ENCODE data around the gene MRPS18A. TPM values are rescaled to one million over a fixed set of nuclear protein-coding genes. Genes with fewer than 3 reads are reported as not detected.

The MRPS18A gene
- total and polyA plus RNA-seq, 2 of the 13 experiments (the other 11 are each of a cell fraction or from before 2014, with no cell fraction given): 87.8 to 89.1 TPM

- DNase-seq (ENCODE audit: low spot score): no peak
- H3K36me3 ChIP-seq (replicated peaks in 1 of 2; ENCODE audit: control insufficient read depth in 1 of 2, insufficient read depth in 2 of 2, low read length in 2 of 2): no peaks in the 10 kb centered on the region
- BruUV-seq (replicated peaks): no TSS peak
- in situ Hi-C loops (cut with HindIII; ENCODE audit: extremely low pct_ligation_motif_present, low pct_unique_long_range_greater_than_20kb) (no loop called here), intact Hi-C loops (cut with micrococcal nuclease; ENCODE audit: unreplicated experiment) (no loop called here)
- no peak for FAIRE-seq
- no peak overlapping the region for H3K4me2 ChIP-seq (ENCODE audit: low read depth, low read length)
- no peak for ATAC-seq
- H4K20me1 ChIP-seq (ENCODE audit: insufficient read depth, low read length): no peaks in the 10 kb centered on the region
- TF ChIP-seq NR0B2 (CRISPR knock-in tag; IDR thresholded peaks at IDR 0.05) (no peak), ZNF550 (CRISPR knock-in tag; IDR thresholded peaks at IDR 0.05; ENCODE audit: borderline replicate concordance) (no peak), CREB3 (CRISPR knock-in tag; IDR thresholded peaks at IDR 0.05) (no peak), TBX3 (IDR thresholded peaks at IDR 0.05; ENCODE audit: borderline replicate concordance) (no peak), ZNF670 (CRISPR knock-in tag; IDR thresholded peaks at IDR 0.05; ENCODE audit: borderline replicate concordance) (no peak), EEA1 (CRISPR knock-in tag; IDR thresholded peaks at IDR 0.05; ENCODE audit: borderline replicate concordance) (no peak), ELK4 (CRISPR knock-in tag; IDR thresholded peaks at IDR 0.05; ENCODE audit: borderline replicate concordance) (no peak), ZBTB38 (CRISPR knock-in tag; IDR thresholded peaks at IDR 0.05) (no peak), SP4 (CRISPR knock-in tag; IDR thresholded peaks at IDR 0.05) (no peak), HNRNPUL1 (IDR thresholded peaks at IDR 0.05; ENCODE audit: low read depth, low read length) (no peak), MAFG (CRISPR knock-in tag; IDR thresholded peaks at IDR 0.05) (no peak)
- TF ChIP-seq, protein P1, sequence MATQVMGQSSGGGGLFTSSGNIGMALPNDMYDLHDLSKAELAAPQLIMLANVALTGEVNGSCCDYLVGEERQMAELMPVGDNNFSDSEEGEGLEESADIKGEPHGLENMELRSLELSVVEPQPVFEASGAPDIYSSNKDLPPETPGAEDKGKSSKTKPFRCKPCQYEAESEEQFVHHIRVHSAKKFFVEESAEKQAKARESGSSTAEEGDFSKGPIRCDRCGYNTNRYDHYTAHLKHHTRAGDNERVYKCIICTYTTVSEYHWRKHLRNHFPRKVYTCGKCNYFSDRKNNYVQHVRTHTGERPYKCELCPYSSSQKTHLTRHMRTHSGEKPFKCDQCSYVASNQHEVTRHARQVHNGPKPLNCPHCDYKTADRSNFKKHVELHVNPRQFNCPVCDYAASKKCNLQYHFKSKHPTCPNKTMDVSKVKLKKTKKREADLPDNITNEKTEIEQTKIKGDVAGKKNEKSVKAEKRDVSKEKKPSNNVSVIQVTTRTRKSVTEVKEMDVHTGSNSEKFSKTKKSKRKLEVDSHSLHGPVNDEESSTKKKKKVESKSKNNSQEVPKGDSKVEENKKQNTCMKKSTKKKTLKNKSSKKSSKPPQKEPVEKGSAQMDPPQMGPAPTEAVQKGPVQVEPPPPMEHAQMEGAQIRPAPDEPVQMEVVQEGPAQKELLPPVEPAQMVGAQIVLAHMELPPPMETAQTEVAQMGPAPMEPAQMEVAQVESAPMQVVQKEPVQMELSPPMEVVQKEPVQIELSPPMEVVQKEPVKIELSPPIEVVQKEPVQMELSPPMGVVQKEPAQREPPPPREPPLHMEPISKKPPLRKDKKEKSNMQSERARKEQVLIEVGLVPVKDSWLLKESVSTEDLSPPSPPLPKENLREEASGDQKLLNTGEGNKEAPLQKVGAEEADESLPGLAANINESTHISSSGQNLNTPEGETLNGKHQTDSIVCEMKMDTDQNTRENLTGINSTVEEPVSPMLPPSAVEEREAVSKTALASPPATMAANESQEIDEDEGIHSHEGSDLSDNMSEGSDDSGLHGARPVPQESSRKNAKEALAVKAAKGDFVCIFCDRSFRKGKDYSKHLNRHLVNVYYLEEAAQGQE (IDR thresholded peaks at IDR 0.05; ENCODE audit: borderline replicate concordance in 1 of 2, low read depth in 1 of 2, low read length in 2 of 2): no peak
- TF ChIP-seq, protein P2, sequence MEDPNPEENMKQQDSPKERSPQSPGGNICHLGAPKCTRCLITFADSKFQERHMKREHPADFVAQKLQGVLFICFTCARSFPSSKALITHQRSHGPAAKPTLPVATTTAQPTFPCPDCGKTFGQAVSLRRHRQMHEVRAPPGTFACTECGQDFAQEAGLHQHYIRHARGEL (CRISPR knock-in tag; IDR thresholded peaks at IDR 0.05): no peak
- 49% methylated on average over 8 of the region's 9 CpGs for WGBS (ENCODE audit: low lambda C conversion rate)
- peaks cover 4 to 26% of the 10 kb centered on the region in 2 experiments; a peak in 3 of 5 replicates for H3K27me3 ChIP-seq (ENCODE audit: control insufficient read depth in 1 of 2, insufficient read depth in 2 of 2, low read length in 2 of 2)
- POLR2A ChIA-PET: interaction anchor here (1.9 kb wide), 1 partner anchor 9 kb away, joined by 8 read pairs; no protein-coding TSS in a partner anchor
- peaks cover 53% of the 10 kb centered on the region for H3K4me1 ChIP-seq (ENCODE audit: insufficient read depth, low read length)
- H3K79me2 ChIP-seq (ENCODE audit: insufficient read depth, low read length): no peaks in the 10 kb centered on the region
- no peak overlapping the region for H3K27ac ChIP-seq (ENCODE audit: extremely low read length, insufficient read depth, low read length)
- no peak overlapping the region for H2AFZ ChIP-seq (ENCODE audit: low read length)
- CTCF ChIA-PET (ENCODE audit: low intra/inter-chr PET ratio, low total read pairs): no interaction called here
- no peak overlapping the region for H3K4me3 ChIP-seq (replicated peaks in 1 of 3; ENCODE audit: insufficient read depth in 1 of 3, low read depth in 2 of 3, low read length in 3 of 3)
- H3K9me3 ChIP-seq (ENCODE audit: low read length): no peaks in the 10 kb centered on the region
- no peak overlapping the region for H3K9ac ChIP-seq (ENCODE audit: insufficient read depth, low read depth, low read length)
These were observed 28.5 kb upstream of the MRPS18A start for GRCh38 chr6:43716099-43716498.

Data from HepG2 (cell line).